CD4-positive, alpha-beta T cell treated with Interleukin-6 at 100 ng/mL for 8 hours (primary cell): Measurements from ENCODE around the gene CYSTM1.
"Not testable (repeated sequence)": the region's sequence is repeated elsewhere in the genome, so short reads cannot be mapped to it uniquely, and the experiment has no call there.

Experiments used
- DNase-seq: peaks from one replicate; pipeline ENCODE4 v3.0.0-alpha.2; 2020; ENCODE audit warnings: mixed read lengths, low spot score

CYSTM1 gene

GRCh38 chr5:140178086-140178410, 3.1 kb downstream of the CYSTM1 start:
- DNase-seq: no peak

- DNase-seq: no peak
These were observed 3.6 kb downstream of the CYSTM1 start for GRCh38 chr5:140178482-140179116.

GRCh38 chr5:140181002-140181483, 6.1 kb downstream of the CYSTM1 start:
- DNase-seq: no peak

- no peak for DNase-seq
These were observed 6.5 kb downstream of the CYSTM1 start for GRCh38 chr5:140181525-140181924.

- no peak for DNase-seq
These were observed 7.2 kb downstream of the CYSTM1 start for GRCh38 chr5:140182075-140182711.

- DNase-seq: no peak
These were observed 7.9 kb downstream of the CYSTM1 start for GRCh38 chr5:140182803-140183367.

GRCh38 chr5:140185409-140185808, 10.4 kb downstream of the CYSTM1 start:
- no peak for DNase-seq

- no peak for DNase-seq
These were observed 11.3 kb downstream of the CYSTM1 start for GRCh38 chr5:140186267-140186671.

GRCh38 chr5:140189253-140189652, 14.3 kb downstream of the CYSTM1 start:
- no peak for DNase-seq

GRCh38 chr5:140189977-140190871, 15.2 kb downstream of the CYSTM1 start:
- no peak for DNase-seq

GRCh38 chr5:140190872-140191218, 15.9 kb downstream of the CYSTM1 start:
- DNase-seq: no peak

- DNase-seq: no peak
These were observed 17.9 kb downstream of the CYSTM1 start for GRCh38 chr5:140192715-140193430.

- DNase-seq: no peak
These were observed 19.7 kb downstream of the CYSTM1 start for GRCh38 chr5:140194662-140195061.

- no peak for DNase-seq
These were observed 21.3 kb downstream of the CYSTM1 start for GRCh38 chr5:140196115-140196814.

- no peak for DNase-seq
These were observed 22.0 kb downstream of the CYSTM1 start for GRCh38 chr5:140197023-140197422.

GRCh38 chr5:140198915-140199314, 23.9 kb downstream of the CYSTM1 start:
- not testable (repeated sequence) for DNase-seq

- no peak for DNase-seq
These were observed 27.1 kb downstream of the CYSTM1 start for GRCh38 chr5:140202078-140202477.

GRCh38 chr5:140202610-140203009, 27.6 kb downstream of the CYSTM1 start:
- DNase-seq: no peak

- DNase-seq: no peak
These were observed 30.2 kb downstream of the CYSTM1 start for GRCh38 chr5:140205216-140205615.

GRCh38 chr5:140205952-140206351, 31.0 kb downstream of the CYSTM1 start:
- no peak for DNase-seq

GRCh38 chr5:140207250-140207964, 32.4 kb downstream of the CYSTM1 start:
- no peak for DNase-seq
